ENCODE data around the gene NFE2L2. TPM values are rescaled to one million over a fixed set of nuclear protein-coding genes. Genes with fewer than 3 reads are reported as not detected.
A peak's percentile ranks its signal among the peaks of the same experiment; 100 is the strongest.

NFE2L2 gene
- total RNA-seq, 2 donors from 2014 or later: 45.1 to 55.4 TPM

- Histone ChIP-seq H3K27me3 (no peaks in the 10 kb centered on the region), H3K36me3 (replicated peaks in 1 of 2; ENCODE audit: insufficient read depth in 1 of 2, low read depth in 2 of 2) (no peaks in the 10 kb centered on the region), H3K4me3 (no peak overlapping the region), H3K27ac (peak overlapping the region; percentile 60 to 84 (median 74)), H3K9me3 (no peaks in the 10 kb centered on the region), H3K4me1 (peaks cover 88% of the 10 kb centered on the region)
- no peak for TF ChIP-seq CTCF (IDR thresholded peaks at IDR 0.05)
- no peak for TF ChIP-seq POLR2A (IDR thresholded peaks at IDR 0.05)
- intact Hi-C loops (cut with DNase I): no loop called here
- DNase-seq: no peak
- no peak for ATAC-seq
Measured at GRCh38 chr2:177243476-177243875, 21.1 kb downstream of the NFE2L2 start.

DNA sequence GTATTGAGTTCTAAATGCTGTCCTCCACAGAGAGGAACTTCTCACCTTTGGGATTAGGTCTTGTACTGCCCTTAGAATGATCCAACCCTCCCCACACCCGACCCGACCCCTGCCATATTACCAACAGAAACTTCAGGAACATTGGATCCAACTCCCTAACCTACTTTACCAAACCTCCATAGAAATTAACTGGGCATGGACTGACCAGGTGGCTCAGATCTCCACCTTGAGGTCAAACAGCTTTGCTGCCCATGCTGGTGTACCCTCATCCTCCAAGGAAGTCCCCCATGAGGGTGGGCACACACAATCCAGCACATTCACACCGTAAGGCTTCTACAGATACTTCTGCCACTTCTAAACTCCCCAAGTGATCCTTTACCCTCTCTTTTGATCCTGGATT, 21.5 kb downstream of the NFE2L2 start:
- Histone ChIP-seq H3K4me3 (no peak overlapping the region), H3K9me3 (no peaks in the 10 kb centered on the region), H3K27me3 (no peaks in the 10 kb centered on the region), H3K36me3 (replicated peaks in 1 of 2; ENCODE audit: insufficient read depth in 1 of 2, low read depth in 2 of 2) (no peaks in the 10 kb centered on the region), H3K4me1 (peaks cover 86% of the 10 kb centered on the region), H3K27ac (peak overlapping the region; percentile 60 to 84 (median 74))
- intact Hi-C loops (cut with DNase I): no loop called here
- TF ChIP-seq POLR2A (IDR thresholded peaks at IDR 0.05) (no peak), CTCF (IDR thresholded peaks at IDR 0.05) (no peak)
- no peak for DNase-seq
- 88 to 95% methylated on average over 3 of the region's 3 CpGs for WGBS, 2 donors
- no peak for ATAC-seq

DNA sequence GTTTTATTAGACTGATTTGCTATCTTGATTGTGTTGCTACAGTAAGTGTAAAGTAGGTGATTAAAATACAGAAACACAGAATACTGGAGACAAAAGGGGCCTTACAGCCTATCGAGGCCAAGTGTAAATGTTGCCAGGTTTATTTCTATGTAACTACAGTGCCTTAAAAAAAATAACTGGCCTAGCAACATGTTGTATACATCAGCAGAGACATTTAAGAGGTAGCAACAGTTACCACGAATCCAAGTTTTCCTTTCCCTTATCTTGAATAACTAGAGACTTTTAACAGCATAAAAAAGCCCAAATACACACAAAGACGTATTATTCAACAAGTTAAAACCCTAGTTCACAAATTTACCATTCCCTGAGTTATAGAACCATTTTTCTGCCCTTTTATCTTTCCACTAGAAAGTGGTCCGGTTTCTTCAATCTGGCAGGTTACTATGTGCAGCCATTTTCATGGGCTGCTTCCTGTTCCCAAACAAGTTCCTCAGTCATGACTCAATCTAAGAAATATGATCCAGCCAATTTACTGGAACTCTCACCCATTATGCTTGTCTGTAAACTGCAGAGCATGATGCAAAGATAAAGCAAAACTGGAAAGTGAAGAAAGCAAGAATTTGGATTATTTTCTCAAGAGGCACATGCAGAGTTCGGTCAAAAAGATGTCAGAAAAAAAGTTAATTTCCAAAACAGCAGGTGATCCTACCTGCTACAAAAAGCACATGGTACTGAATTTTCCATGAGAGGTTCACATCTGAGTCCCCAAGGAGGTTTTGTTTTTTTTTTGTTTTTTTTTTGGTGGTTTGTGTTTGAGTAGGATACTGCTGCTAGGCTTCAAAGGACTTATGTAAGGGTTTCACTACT, 22.2 kb downstream of the NFE2L2 start:
- ATAC-seq: peak; percentile 89
- Histone ChIP-seq H3K4me1 (peaks cover 86% of the 10 kb centered on the region), H3K36me3 (replicated peaks in 1 of 2; ENCODE audit: insufficient read depth in 1 of 2, low read depth in 2 of 2) (no peaks in the 10 kb centered on the region), H3K27ac (peak overlapping the region; percentile 60 to 84 (median 74)), H3K9me3 (no peaks in the 10 kb centered on the region), H3K4me3 (no peak overlapping the region), H3K27me3 (no peaks in the 10 kb centered on the region)
- intact Hi-C loops (cut with DNase I): no loop called here
- TF ChIP-seq CTCF (IDR thresholded peaks at IDR 0.05) (no peak), POLR2A (IDR thresholded peaks at IDR 0.05) (peak in 2 of 3 donors; percentile 32 to 38)
- WGBS, 2 donors: 20 to 22% methylated on average over 5 of the region's 5 CpGs
- DNase-seq: peak in 3 of 4 donors; percentile 36 to 64 (median 52)

DNA sequence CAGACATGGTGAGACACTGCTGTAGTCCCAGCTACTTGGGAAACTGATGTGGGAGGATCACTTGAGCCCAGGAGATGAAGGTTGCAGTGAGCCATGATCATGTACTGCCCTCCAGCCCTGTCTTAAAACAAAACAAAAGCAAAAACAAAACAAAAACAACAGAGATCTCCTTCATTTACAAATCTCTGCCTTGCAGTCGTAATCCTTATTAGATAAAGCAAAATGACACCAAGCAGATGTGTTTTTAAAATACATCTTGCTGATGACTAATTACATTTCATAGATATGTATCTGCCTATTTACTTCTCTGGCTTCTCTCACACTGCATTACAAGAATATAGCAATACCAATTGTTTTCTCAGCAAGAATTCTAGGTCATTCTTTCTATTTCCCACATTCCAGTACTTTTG, 22.8 kb downstream of the NFE2L2 start:
- no peaks in the 10 kb centered on the region for H3K9me3 ChIP-seq
- H3K4me3 ChIP-seq: no peak overlapping the region
- WGBS, 2 donors: 57 to 68% methylated on average over 1 of the region's 1 CpG
- no peak for DNase-seq
- no peaks in the 10 kb centered on the region for H3K36me3 ChIP-seq (replicated peaks in 1 of 2; ENCODE audit: insufficient read depth in 1 of 2, low read depth in 2 of 2)
- TF ChIP-seq POLR2A (IDR thresholded peaks at IDR 0.05) (no peak), CTCF (IDR thresholded peaks at IDR 0.05) (no peak)
- no peak for ATAC-seq
- H3K27me3 ChIP-seq: no peaks in the 10 kb centered on the region
- H3K27ac ChIP-seq: peak overlapping the region; percentile 60 to 84 (median 74)
- intact Hi-C loops (cut with DNase I): no loop called here
- H3K4me1 ChIP-seq: peaks cover 86% of the 10 kb centered on the region
